C4-2B (cell line): ENCODE results near the gene TCEAL3.
"Not testable (repeated sequence)": the region's sequence is repeated elsewhere in the genome, so short reads cannot be mapped to it uniquely, and the experiment has no call there.

ENCODE experiments used
- H3K27ac ChIP-seq: fragments of 450-650 bp; 2 replicates; pipeline ENCODE4 v1.5.1; 2017
- ZFX ChIP-seq: fragments of 450-650 bp; IDR thresholded peaks from 2 replicates; pipeline ENCODE4 v1.6.1; 2017
- TF ChIP-seq, protein P1 (sequence below): fragments of 450-650 bp; conservative IDR thresholded peaks from 2 replicates; pipeline ENCODE4 v1.5.1; 2017; ENCODE audit warnings: mild to moderate bottlenecking

Gene TCEAL3

DNA sequence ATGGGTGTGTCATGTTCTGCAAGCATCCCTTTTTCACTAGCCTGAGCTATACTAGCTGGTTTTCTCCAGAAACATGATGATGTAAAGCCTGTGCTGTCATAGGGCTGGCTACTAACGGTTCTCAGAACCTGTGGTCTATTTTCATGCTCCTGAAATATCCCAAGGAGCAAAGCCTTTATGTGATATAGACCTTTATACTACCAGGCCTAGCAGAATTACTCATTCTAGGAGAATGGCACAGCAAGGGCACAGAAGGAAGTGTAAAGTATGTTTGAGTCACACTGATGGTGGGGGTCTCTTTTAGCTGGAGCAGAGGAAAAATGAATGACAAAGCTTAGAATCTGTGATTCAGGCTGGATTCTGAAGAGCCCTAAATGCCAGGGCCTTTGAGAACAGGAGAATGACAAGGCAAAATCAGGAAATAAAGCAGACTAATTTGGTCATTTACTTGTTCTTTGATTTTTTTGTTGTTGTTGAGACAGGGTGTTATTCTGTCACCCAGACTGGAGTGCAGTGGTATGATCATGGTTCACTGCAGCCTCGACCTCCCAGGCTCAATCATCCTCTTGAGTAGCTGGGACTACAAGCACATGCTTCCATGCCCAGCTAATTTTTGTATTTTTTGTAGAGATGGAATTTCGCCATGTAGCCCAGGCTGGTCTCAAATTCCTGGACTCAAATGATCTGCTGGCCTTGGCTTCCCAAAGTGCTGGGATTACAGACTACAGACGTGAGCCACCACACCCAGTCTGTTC, 32.8 kb downstream of the TCEAL3 start:
- H3K27ac ChIP-seq: no peak overlapping the region
- TF ChIP-seq, protein P1, sequence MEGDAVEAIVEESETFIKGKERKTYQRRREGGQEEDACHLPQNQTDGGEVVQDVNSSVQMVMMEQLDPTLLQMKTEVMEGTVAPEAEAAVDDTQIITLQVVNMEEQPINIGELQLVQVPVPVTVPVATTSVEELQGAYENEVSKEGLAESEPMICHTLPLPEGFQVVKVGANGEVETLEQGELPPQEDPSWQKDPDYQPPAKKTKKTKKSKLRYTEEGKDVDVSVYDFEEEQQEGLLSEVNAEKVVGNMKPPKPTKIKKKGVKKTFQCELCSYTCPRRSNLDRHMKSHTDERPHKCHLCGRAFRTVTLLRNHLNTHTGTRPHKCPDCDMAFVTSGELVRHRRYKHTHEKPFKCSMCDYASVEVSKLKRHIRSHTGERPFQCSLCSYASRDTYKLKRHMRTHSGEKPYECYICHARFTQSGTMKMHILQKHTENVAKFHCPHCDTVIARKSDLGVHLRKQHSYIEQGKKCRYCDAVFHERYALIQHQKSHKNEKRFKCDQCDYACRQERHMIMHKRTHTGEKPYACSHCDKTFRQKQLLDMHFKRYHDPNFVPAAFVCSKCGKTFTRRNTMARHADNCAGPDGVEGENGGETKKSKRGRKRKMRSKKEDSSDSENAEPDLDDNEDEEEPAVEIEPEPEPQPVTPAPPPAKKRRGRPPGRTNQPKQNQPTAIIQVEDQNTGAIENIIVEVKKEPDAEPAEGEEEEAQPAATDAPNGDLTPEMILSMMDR: no peak
- TF ChIP-seq ZFX: no peak

DNA sequence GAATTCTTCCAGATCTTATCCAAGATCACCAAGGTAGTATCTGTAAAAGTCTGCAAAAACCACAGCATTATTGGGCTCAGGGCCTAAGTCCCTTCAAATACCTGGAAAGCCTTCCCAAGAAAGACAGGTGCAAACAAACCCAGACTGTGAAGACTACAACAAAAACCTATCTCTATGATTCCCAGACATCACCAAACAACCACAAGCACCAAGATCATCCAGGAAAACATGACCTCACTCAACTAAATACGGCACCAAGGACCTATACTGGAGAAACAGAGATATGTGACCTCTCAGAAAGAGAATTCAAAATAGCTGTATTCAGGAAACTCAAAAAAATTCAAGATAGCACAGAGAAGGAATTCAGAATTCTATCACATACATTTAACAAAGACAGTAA, 36.4 kb downstream of the TCEAL3 start:
- TF ChIP-seq ZFX: no peak
- TF ChIP-seq, protein P1: no peak
- no peak overlapping the region for H3K27ac ChIP-seq

DNA sequence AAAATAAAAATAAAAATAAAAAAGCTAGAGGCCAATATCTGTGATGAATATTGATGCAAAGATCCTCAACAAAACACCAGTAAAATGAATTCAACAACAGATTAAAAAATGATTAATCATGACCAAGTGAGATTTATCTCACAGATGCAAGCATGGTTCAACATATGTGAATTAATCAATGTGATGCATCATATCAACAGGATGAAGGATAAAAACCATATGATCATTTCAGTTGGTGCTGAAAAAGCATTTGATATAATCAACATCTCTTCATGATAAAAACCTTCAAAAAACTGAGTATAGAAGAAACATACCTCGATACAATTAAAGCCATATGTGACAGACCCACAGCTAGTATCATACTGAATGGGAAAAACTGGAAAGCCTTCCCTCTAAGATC, 39.9 kb downstream of the TCEAL3 start:
- TF ChIP-seq, protein P1: no peak
- TF ChIP-seq ZFX: no peak
- H3K27ac ChIP-seq: no peak overlapping the region

DNA sequence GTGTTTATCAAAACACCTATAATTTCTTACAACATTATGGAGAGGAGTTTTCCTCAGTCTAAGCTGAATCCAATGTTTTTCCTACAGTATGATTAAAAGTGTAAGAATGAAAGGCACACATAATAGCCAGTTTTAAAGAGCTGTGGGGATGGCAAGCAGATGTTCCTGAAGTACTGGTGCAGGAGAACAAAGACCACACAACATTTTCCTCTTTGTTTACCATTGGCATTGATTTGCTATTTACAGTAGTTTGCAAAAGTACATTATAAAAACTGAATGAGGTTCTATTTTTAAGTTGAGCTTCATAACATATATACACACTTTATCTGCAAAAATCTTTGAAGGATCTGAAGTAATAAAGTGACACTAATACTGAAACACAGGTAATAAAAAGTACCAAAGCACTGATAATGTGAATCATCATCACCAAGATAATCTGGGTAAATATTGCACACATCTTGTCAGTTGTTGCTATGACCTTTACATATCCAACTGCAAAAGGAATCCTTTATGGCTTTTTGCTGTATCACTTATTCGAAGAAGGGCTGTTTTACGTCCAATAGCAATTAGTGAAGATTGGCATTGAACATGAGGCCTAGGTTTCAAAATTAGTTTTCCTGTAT, 43.5 kb downstream of the TCEAL3 start:
- no peak overlapping the region for H3K27ac ChIP-seq

DNA sequence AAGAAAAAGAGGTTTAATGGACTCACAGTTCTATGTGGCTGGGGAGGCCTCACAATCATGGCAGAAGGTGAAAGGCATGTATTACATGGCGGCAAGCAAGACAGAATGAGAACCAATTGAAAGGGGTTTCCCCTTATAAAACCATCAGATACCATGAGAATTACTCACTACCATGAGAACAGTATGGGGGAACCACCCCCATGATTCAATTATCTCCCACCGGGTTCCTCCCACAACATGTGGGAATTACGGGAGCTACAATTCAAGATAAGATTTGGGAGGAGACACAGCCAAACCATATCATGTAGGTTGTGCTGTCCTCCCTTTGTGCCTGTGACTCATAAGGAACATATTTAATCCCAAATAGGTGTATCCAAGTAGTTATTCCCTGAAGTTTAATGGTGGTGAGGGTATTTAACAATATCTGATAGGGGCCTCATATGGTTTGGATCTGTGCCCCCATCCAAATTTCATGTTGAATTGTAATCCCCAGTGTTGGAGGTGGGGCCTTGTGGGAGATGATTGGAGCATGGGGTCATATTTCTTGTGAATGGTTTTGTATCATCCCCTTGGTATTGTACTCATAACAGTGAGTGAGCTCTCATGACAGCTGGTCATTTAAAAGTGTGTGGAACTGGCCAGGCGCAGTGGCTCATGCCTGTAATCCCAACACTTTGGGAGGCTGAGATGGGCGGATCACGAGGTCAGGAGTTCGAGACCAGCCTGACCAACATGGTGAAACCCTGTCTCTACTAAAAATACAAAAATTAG, 47.7 kb downstream of the TCEAL3 start:
- not testable (repeated sequence) for H3K27ac ChIP-seq

More for the DNA sequence above, 43.5 kb downstream of the TCEAL3 start:
- TF ChIP-seq, protein P1: no peak

DNA sequence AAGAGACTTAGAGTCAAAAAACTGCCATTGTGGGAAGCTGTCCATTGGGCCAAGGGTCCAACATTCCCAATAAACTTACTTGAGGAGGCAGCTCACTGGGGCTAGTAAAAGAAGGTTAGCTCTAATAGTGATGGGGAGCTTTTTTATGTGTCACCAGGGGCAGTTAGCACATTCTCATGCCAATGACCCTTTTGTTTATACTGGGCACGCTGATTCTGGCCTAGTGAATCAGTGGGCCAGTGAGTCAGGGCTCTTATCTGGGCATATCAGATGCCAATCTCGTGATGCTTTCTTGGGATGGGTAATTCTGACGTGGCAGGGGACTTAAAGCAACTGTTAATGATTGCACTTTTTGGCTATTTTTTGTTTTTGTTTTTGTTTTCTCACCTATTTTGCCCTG, 48.9 kb downstream of the TCEAL3 start:
- H3K27ac ChIP-seq: no peak overlapping the region
- TF ChIP-seq, protein P1: no peak
- no peak for TF ChIP-seq ZFX

DNA sequence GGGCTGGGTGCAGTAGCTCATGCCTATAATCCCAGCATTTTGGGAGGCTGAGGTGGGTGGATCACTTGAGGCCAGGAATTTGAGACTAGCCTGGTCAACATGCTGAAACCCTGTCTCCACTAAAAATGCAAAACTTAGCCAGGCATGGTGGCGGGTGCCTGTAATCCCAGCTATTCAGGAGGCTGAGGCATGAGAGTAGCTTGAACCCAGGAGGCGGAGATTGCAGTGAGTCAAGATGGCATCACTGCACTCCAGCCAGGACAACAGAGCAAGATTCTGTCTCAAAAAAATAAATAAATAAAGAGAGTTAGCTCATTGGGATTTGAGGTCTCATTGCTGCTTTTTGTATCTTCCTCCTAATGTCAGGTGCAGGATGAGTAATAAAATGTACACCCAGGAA, 49.3 kb downstream of the TCEAL3 start:
- not testable (repeated sequence) for H3K27ac ChIP-seq

DNA sequence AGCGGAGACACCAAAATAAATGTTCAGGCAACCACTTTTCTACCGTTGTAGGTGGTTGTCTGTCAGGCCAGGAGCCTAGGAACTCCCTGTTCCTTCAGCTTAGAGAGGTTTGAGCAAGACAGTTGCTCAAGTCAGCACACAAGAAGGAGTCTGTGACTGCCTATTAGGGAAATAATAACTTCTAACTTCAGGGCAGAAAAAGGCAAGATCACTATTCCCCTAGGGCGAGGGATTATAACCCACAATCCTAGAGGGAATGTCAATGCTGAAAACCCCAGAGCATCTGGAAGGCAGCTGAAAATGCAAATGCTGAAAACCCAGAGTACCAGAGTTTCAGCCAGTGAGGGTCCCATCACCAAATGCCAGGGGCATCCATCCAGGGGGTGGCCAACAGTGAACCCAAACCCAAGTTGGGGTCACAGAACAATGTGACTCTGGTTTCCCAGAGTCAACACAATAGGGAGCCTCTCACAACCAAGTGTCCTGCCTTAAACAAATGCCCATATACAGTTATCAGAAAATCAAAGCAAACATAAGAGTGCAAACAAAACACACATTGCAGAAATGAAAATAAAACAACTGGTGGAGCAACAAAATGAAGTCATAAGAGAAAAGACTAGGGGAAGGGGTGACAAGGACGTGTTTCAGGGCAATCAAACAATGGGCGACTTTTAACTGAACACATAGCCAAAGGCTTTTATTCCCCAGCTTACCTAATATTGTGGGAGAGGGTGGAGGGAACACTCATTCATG, 51.1 kb downstream of the TCEAL3 start:
- no peak for TF ChIP-seq ZFX
- TF ChIP-seq, protein P1: no peak
- H3K27ac ChIP-seq: peak overlapping the region; percentile 78

DNA sequence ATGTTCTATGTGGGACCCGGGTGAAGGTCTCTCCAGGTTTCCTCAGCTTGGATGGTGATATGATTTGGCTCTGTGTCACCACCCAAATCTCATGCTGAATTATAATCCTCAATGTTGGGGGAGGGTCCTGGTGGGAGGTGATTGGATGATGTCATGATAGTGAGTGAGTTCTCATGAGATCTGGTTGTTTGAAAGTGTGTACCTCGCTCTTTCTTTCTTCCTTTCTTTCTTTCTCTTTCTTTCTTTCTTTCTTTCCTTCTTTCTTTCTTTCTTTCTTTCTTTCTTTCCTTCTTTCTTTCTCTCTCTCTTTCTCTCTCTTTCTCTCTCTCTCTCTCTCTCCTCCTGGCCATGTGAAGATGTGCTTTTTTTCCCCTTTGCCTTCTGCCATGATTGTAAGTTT, 51.7 kb downstream of the TCEAL3 start:
- peak overlapping the region; percentile 78; the same call in 1 of the 2 replicates for H3K27ac ChIP-seq
